Measurements from ENCODE around the gene TFDP1.
"Not testable (repeated sequence)": the region's sequence is repeated elsewhere in the genome, so short reads cannot be mapped to it uniquely, and the experiment has no call there.

The TFDP1 gene

DNA sequence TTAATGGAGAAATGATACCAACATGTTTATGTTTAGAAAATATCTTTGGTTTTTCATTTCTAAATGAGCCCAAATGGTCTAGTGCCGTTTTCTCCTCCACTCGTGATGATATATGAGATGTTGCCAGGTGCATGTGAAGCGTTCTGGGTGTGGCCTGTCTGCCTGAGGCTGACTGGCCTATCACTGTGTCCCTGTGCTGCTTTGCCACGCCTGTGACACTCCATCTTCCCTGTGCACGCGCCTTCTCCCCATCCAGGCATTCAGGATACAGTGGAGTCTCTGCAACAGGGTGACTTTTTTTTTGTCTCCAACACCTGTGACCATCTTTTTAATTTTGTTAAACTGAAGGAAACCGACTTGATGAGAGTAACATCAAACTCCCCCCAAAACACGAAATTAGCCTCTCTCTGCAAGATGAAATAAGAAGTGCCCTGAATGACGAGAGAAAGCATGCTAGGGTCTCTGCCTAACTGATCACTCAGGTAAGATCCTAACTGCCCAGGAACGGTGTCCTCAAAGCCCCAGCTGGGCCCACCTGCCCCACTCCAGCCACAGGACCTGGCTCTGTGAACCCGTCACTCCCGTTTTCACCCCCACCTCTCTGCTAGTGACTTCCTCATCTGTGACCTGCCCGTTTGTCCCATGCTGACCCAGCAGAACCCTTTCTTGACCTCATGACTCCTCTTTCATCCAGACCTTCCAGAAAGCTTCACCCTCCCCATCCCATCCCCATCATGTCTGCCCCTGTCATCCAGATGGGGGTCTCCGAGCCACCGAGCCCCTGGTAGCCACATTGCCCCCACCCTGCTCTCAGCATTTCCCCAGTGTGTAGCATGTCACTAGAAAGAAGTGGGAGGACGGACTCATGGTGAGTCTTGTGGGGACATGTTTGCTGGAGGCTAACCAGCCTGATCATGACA is 33.2 kb upstream of the TFDP1 start:
- no peak for DNase-seq

DNA sequence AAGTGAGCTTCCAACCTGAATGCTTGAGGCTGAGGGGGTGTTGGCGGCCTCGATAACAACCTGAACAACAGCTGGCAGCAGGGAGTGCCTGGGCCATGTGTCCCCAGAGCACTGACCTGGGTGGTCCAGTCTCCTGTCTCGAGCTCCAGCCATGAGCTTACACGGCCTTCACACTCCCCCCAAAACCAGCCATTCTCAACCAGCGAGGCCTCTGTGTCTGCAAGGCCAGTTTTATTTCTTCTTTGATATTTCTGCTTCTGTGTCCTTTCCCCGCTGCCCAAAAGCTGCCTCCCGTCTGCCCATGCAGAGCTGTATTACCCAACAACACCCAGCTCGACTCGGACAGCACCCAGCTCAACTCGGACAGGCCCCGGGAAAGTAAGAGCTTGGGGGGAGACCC is 32.5 kb upstream of the TFDP1 start:
- DNase-seq: no peak

DNA sequence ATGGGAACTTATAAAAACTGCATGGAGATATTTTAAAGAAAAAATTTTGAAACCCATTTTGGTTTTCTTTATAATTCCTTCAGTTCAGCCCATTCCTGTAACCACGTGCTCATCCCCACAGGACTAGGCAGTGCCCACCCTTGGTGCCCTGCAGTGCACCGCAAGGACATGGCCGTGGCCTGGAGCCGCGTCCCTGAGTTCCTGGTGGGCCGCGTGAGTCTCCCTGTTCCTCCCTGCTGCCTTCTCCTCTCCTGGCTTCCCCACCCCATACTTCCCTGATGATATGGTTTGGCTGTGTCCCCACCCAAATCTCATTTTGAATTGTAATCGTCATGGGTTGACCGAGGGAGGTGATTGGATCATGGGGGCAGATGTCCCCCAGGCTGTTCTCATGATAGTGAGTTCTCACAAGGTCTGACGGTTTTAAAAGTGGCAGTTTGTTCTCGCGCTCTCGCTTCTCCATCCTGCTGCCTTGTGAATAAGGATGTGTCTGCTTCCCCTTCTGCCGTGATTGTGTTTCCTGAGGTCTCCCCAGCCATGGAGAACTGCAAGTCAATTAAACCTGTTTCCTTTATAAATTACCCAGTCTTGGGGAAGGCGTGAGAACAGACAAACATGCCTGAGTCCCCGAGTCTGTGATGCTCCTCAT is 31.6 kb upstream of the TFDP1 start:
- peak; percentile 71 for DNase-seq

DNA sequence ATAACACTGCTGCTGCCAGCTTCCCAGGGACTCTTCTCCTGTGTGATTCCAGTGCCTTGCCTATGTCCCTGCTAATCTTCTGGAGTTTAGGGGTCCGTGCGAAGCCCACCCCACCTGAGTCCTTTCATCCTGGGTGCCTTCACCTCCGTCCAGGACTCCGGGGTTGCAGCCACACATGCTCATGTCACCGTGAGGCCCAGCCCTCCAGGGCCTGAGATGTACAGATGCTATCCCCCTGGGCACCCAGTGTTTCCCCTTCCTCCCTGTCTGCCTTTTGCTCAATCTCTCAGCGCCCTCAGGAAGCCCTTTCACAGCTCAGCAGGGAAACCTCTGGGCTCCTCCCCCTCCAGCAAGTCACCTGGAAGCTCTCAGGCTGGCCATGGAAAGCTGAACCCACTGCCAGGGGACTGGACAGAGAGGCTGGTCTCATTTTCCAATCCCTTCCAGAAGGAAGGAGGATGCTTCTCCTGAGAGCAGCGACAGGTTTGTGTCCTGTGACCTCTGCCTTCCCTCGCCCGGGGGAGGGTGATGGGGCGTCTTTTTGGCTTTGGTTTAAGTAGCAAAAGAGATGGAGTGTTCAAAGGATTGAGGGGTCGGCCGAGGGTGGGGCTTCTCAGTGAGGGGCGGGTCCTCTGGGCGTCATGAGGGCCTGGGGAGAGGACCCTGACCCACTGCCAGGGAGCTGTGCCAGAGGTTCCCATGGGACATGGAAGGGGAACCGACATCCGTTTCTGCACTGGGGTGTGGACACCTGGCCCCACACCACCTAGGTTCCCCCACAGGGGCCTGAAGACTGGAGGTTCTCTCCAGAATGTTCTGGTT is 30.8 kb upstream of the TFDP1 start:
- DNase-seq: no peak

DNA sequence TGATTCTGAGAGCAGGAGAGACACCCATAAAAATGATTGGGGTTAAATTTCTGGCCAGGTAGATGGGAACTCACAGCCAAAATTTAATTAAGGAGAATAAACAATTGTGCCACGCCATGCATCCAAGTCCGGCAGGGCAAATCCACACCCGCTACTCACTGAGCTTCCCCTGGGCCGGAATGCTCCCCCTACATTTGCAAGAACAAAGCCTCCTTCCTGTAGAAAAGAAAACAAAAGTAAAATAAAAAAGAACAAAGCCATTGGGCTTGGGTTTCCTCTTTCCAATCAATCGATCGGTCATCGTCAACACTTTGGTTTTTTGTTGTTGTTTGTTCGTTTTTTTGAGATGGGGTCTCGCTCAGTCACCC is 30.2 kb upstream of the TFDP1 start:
- DNase-seq: no peak

DNA sequence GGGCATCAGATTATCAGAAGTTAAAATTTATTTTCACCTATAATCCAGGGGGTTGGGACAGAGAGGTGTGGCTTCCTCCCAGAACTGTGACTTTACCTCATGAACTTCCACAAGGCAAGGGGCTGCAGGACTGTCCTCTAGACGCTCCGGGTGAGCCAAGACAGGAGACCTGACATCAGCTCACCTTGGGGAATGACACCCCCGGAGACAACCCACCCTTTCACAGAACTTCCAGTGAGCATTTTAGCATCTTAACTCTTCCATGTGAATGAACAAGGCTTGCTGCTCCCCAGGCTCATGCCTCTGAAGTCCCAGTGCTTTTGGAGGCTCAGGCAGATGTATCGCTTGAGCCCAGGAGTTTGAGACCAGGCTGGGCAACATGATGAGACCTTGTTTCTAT is 29.4 kb upstream of the TFDP1 start:
- no peak for DNase-seq

DNA sequence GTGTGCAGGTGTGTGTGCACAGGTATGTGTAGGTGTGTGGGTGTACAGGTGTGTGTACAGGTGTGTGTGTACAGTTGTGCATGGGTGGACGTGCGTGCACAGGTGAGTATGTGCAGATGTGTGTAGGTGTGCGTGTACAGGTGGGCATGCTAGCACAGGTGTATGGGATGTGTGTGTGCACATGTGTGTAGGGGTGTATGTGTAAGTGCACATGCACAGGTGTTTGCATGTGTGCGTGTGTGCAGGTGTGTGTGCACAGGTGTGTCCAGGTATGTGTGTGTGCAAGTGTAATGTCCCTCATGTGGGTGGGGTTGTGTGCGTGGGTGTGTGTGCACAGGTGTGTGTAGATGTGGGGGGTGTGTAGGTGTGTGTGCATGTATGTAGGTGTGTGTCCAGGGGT is 27.5 kb upstream of the TFDP1 start:
- no peak for DNase-seq

DNA sequence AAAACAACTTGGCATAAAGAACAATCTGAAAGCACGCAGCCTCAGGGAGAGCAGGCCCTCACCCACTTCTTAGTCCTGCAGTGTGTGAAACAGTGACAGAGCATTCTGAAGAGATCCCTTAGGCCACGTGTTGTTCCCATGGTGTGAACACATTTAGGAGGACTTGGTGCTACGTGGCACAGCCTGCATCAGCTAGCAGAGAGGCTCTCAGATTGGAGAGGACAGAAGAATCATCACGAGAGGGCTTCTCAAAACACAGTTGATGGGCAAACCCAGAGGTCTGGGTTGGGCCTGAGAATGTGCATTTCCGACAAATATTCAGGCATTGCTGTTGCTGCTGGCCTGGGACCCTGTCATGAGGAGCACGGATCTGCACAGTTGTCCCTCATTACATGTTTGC is 26.1 kb upstream of the TFDP1 start:
- DNase-seq: no peak

DNA sequence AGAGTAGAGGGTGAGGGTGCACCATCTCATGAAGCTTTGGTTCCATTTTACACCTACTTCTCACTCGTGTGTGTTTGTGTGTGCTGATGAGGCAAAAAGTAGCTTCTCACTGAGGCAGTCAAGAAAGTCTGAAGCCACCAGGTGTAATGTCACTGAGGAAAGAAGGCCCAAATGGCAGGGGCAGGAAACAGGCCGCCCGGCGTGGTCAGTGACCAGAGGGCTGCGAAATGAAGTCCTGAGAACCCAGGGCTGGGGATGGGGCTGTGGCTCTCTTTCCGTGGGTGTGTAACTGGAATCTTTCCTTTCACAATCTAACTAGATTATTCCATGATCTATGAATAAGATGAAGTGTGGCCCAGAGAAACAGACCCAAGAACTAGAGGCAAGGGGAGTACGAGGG is 25.5 kb upstream of the TFDP1 start:
- no peak for DNase-seq

DNA sequence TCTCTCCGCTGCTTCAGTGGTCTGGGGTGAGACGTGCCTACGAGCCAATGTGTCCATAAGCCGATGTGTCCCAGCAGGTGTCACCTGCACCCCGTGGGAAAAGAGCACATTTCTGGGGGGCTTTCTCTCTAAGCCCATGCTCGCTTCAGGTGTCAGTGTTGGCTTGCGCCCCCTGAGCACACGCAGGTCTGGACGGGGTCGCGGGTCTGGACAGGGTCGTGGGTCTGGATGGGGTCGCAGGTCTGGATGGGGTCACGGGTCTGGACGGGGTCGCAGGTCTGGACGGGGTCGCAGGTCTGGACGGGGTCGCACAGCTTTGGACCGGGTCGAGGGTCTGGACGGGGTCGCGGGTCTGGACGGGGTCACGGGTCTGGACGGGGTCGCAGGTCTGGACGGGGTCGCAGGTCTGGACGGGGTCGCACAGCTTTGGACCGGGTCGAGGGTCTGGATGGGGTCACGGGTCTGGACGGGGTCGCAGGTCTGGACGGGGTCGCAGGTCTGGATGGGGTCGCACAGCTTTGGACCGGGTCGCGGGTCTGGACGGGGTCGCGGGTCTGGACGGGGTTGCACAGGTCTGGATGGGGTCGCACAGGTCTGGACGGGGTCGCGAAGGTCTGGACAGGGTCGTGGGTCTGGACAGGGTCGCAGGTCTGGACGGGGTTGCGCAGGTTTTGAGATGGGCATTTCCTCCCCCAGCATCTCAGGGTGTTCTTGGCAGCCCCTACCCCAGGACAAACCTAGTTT is 24.5 kb upstream of the TFDP1 start:
- no peak for DNase-seq

DNA sequence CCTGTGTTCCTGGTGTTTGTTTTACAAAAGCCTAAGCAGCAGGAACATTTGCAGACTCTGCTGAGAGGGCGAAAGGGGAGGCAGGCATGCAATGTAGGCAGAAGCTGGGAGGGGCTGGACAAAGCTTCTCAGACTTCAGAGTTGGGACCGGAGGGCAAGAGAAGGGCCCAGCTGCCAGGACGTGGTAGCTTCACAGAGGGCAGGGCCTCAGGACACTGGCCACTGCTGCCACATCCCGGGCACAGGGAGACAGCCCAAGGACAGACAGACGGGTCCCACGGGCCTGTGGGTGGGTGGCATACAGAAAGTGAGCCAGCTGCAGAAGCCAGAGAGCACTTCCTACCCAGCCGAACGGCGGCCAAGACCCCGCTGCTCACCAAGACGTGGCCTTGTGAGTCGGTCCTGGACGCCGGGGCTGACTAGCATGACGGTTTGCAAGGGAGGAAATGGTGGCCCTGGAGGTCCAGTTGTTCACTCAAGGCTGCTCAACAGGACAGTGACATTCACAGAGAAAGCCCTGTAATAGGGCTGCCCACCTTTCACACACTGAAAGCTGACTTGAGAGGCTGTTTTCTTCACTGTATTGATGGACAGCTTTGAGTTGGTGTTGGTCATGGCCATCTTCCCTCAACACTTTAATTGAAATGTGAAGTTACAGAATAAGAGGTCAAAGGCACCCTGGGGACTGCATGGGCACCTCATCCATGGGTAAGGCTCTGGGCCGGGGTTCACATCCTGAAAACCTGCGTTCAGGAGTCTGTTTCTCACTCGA is 23.7 kb upstream of the TFDP1 start:
- no peak for DNase-seq

DNA sequence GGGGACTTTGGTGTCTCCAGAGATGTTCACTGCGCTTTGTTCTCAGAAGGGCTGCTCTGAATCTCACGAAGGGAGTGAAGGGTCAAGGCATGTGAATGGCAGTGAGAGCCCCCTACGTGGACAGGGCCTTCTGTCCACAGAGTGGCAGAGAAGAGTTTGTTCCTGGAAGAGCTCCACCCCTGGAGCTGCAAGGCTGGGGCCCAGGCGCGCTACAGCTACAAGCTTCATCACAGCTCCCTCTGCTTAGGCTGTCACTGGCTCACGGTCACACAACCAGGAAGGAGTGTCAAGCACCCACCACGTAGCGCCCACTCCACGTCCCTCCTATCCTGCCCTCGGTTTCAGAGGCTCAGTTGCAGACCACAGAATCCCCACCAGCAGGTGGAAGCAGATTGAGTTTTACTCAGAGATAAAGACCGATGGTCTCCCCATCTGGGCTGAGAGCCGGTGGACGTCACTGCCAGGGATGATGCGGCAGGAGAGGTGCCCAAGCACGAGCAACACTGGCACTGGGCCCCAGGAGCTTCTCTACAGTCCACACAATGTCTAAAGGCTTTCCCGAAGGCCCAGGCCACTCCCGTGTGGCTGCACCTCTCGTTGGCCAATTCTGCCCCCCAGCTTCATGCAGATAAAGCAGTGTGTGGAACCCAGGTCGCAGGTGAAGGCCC is 23.0 kb upstream of the TFDP1 start:
- no peak for DNase-seq

DNA sequence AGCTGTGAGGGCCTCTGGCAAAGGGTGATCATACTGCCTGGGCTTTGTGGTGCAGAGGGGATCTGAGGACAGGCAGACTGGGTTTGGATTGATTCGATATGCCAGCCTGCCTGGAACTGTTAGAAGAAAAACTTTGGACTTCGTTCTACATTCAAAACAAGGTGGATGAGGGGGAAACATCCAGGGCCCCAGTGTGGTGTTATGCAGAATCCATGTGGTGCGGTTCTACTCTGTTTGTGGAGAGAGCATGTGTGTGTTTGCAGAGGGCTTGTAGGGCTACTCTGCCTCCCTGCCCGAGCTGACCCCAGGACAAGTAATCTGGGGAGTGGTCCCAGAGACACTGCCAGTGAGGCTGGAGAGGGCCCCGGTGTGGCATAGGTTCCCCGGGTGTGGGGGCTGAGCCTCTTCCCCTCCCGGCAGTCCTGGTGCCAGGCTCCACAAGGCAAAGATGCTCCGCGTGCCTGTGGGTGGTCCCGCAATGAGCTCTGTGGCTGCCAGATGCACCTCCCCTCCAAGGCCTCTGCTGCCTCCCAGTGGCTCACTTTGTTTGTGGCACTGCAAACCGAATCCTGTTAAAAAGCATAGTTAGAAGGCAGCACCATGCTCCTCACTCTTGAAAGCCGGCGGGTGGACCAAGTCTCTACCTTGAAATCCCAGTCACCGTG is 22.3 kb upstream of the TFDP1 start:
- DNase-seq: peak; percentile 87

DNA sequence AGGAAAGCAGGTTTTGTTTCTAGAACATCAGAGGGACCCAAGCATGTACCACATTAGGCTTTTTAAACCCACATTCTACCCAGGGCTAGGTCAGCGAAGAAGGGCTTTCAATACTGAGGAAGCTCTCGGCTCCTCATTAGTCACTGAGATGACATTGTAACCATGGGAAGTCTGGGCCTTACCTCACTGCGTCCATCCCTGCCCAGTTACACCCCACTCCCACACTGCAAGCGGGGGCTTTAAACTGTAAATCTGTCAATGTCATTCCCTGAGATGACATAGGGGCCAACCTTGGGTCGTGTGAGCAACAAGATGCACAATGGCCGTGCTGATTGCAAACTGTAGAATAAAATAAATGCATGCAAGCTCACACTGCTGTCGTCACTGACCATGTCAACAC is 21.7 kb upstream of the TFDP1 start:
- no peak for DNase-seq

DNA sequence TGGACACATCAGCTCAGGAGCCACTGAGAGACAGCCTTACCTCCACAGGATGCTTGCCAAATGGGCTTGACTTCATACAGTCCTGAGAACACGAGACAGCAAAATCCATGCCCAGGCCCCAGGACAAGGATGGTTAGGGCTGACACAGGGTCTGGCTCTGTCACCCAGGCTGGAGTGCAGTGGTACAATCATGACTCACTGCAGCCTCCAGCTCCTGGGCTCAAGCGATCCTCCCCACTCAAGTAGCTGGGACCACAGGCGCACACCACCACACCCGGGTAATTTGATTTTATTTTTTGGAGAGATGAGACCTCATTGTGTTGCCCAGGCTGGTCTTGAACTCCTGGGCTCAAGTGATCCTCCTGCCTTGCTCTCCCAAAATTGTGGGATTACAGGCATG is 21.0 kb upstream of the TFDP1 start:
- not testable (repeated sequence) for DNase-seq

DNA sequence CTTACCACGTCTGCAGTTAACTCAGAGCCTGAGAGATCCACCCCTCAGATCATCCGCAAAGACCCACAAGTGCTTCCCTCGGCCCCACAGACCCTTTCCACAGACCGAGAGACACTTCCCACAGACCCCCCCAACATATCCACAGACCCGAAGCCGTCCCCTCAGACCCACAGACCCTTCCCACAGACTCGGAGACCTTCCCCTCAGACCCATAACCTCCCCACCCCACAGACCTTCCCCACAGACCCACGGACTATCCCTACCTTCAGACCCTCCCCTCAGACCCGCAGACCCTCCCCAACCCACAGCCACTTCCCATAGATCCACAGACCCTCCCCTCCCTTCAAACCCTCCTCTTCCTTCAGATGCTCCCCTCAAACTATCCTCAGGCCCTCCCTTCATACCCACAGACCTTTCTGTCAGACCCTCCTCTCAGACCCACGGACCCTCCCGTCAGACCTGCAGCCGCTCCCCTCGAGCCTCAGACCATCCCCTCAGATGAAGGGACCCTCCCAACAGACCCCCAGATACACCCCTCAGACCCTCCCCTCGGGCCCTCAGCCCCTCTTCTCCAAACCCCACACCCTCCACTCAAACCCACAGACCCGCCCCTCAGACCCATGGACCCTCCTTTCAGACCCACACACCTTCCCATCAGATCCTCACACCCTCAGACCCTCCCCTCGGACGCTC is 20.1 kb upstream of the TFDP1 start:
- DNase-seq: no peak

DNA sequence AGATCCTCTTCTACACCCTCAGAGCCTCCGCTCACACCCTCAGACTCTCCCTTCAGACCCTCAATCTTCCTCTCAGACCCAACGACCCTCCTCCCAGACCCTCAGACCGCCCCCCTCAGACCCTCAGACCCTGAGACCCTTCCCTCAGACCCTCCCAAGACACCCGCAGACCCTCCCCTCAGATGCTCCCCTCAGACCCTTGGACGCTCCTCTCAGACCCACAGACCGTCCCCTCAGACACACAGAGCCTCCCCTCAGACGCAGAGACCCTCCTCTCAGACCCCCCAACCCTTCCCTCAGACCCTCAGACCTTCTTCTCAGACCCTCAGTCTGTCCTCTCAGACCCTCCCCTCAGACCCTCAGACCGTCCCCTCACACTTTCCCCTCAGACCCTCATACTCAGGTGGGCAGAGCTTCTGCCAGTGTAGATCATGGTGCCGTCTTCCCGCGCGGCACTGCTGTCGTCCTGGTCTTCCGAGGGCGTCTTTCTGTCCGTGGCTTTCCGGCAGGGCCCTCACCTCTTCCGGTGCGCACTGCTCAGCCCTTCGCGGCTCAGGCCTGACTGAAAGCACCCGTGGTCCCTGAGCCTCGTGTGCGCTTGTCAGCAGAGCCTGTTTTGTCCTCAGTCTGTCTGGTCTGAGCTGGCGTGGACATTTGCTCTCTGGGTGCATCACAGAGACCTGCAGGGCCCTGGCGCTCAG is 18.9 kb upstream of the TFDP1 start:
- DNase-seq: no peak

DNA sequence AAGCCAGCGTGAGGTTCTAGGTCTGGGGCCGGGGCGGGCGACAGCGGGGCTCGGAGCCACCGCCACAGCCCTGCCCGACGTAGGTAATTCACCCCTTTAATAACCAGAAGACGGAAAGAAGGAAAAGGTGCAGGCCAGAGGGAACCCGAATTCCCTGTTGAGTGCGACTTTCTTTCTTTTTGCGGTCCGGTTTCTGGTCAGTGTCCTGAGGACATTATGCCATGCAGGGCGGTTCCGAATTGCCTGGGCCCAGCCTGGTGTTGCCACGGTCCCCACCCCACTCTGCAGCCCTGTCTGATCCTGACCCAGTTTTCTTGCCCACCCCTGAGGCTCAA is 18.4 kb upstream of the TFDP1 start:
- DNase-seq: no peak

DNA sequence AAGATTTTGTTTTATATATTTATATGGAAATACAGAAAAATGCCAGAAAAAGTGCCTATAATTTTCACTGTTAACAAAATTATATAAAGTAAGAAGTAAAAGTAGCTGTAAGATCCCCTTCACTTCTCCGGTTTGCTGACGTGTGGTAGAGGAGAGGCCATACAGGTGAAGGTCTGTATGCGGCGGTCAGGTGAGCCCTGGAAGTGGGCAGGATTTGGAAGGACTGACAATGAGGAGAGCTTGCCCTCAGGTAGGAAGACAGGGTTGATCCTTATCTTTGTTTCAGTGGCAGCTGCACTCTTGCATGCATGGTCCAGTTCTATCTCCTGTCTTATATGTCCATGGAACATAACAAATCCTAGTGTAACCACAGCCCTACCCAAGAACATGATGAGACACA is 16.9 kb upstream of the TFDP1 start:
- DNase-seq: no peak

DNA sequence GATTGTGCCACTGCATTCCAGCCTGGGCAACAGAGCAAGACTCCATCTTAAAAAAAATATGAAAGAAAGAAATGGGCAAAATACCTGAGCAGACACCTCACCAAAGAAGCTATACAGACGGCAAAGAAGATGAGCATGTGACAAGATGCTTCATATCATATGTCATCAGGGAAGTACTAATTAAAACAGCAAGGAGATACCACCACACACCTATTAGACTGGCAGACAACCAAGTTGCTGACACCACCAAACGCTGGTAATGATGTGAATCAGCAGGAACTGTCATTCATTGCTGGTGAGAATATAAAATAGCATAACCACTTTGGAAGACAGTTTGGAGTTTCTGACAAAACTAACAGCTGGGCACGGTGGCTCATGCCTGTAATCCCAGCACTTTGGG is 11.5 kb upstream of the TFDP1 start:
- no peak for DNase-seq

Data from hematopoietic multipotent progenitor cell treated with erythropoietin and hydrocortisone succinate and interleukin-3 and kit ligand, for 4 days (in vitro differentiated cells).